Stomach (tissue), 9 donors: ENCODE measurements around the gene COX4I1. TPM values are rescaled to one million over a fixed set of nuclear protein-coding genes. Genes with fewer than 3 reads are reported as not detected.
A peak's percentile ranks its signal among the peaks of the same experiment; 100 is the strongest.

Source experiments
- DNase-seq, 2 donors: peaks; one replicate each; pipeline versions ENCODE4 v3.0.0 to v3.0.0-alpha.2; 2013 to 2019
- H3K27ac ChIP-seq, 5 donors: fragments of 200-600 bp in 4 of 5; sonication (generic) in 4 of 5; one replicate each; pipeline ENCODE4 v1.5.1; 2013 to 2019; ENCODE audit warnings: mild to moderate bottlenecking in 1 of 5, moderate library complexity in 1 of 5
- H3K27me3 ChIP-seq, 3 donors: fragments of 200-600 bp; sonication (generic); one replicate each; pipeline ENCODE4 v1.5.1; 2017 to 2019; ENCODE audit warnings: mixed run types in 1 of 3
- H3K36me3 ChIP-seq, 4 donors: fragments of 200-600 bp; sonication (generic); 1 replicate in 3 of 4; 2 replicates in 1 of 4; pipeline ENCODE4 v1.5.1; 2016 to 2019
- H3K4me1 ChIP-seq, 4 donors: fragments of 200-600 bp; sonication (generic); one replicate each; pipeline ENCODE4 v1.5.1; 2016 to 2019
- H3K4me3 ChIP-seq, 4 donors: fragments of 200-600 bp; sonication (generic) in 3 of 4; one replicate each; pipeline ENCODE4 v1.5.1; 2016 to 2019; ENCODE audit warnings: mild to moderate bottlenecking in 1 of 4
- H3K9me3 ChIP-seq, 4 donors: fragments of 200-600 bp; sonication (generic); one replicate each; pipeline ENCODE4 v1.5.1; 2016 to 2019
- CTCF ChIP-seq, 7 experiments: fragments of 450-650 bp in 4 of 7; fragments of 200-600 bp in 3 of 7; sonication (generic) in 3 of 7; IDR thresholded peaks; one replicate each; pipeline ENCODE4 v1.5.1; 2016 to 2019; ENCODE audit warnings: antibody characterized with exemption in 7 of 7, control low read depth in 2 of 7, mild to moderate bottlenecking in 1 of 7
- EP300 ChIP-seq: sonication (generic); formaldehyde crosslinking; IDR thresholded peaks from one replicate; pipeline ENCODE4 v1.6.1; 2017; ENCODE audit warnings: antibody characterized with exemption
- POLR2A ChIP-seq, 4 donors: fragments of 450-650 bp; IDR thresholded peaks; one replicate each; pipeline ENCODE4 v1.6.1; 2016; ENCODE audit warnings: antibody characterized with exemption in 4 of 4, control low read depth in 2 of 4, mild to moderate bottlenecking in 1 of 4, moderate library complexity in 1 of 4
- POLR2AphosphoS5 ChIP-seq, 3 donors: sonication (generic); formaldehyde crosslinking; IDR thresholded peaks; one replicate each; pipeline ENCODE4 v1.6.1; 2016; ENCODE audit warnings: antibody characterized with exemption in 3 of 3
- WGBS, 5 donors: extraction: QIAGEN DNeasy Blood & Tissue Kit in 3 of 5; methylation state at CpG; one replicate each; pipeline versions ENCODE4 v1.1.5 to v1.1.7; 2013 to 2018; 5-methylcytosine and 5-hydroxymethylcytosine counted together
- intact Hi-C: fragments of 100-400 bp; cut with DNase I; formaldehyde crosslinking; loops from one replicate; pipeline ENCODE4 v1.15.1; 2023; ENCODE audit warnings: low total_unique reads
- polyA plus RNA-seq, 3 donors: library from polyadenylated mRNA; stranded (reverse); fragments of 200-250 nt; gene quantifications; one replicate each; pipeline ENCODE4 v1.2.3, GENCODE V29; 2013
- total RNA-seq, 5 donors: library from RNA; depleted of rRNA; stranded (reverse); fragments of >200 nt; gene quantifications; one replicate each; pipeline versions ENCODE4 v1.1.0 to v1.2.3, GENCODE V29; 2014 to 2016
- donor health status: healthy with polysubstance abuse.
- donor health status: Bipolar disorder and iron deficiency.
- donor health status: healthy.

Gene COX4I1
- total and polyA plus RNA-seq, 8 donors, result 57.2 to 1,368 (median 668) TPM

GRCh38 chr16:85750146-85750826 is 49.2 kb upstream of the COX4I1 start:
- no peaks in the 10 kb centered on the region for H3K9me3 ChIP-seq
- peak overlapping the region; percentile 60 to 76 (median 60) for H3K4me3 ChIP-seq
- 0 to 2% (median 2%) methylated on average over 24 to 51 of the region's 51 CpGs for WGBS, 5 donors
- H3K27me3 ChIP-seq, result peaks cover 0 to 21% (median 7%) of the 10 kb centered on the region in 3 donors
- H3K4me1 ChIP-seq, result peaks cover 37 to 52% (median 48%) of the 10 kb centered on the region in 4 donors
- H3K36me3 ChIP-seq, result no peaks in the 10 kb centered on the region
- TF ChIP-seq POLR2AphosphoS5 (IDR thresholded peaks at IDR 0.05), result no peak
- no peak for TF ChIP-seq CTCF (IDR thresholded peaks at IDR 0.05)
- no peak for TF ChIP-seq EP300
- TF ChIP-seq POLR2A (IDR thresholded peaks at IDR 0.05), result no peak
- intact Hi-C loops, result no loop called here
- DNase-seq, result peak; percentile 36 to 85
- peak overlapping the region in 3 of 5 donors; percentile 24 to 38 (median 26) for H3K27ac ChIP-seq

- peaks cover 0 to 21% (median 7%) of the 10 kb centered on the region in 3 donors for H3K27me3 ChIP-seq
- peak within 1 kb of the TSS in 3 of 5 donors; percentile 24 to 38 (median 26) for H3K27ac ChIP-seq
- whole genome bisulfite sequencing, 5 donors, result 1 to 11% (median 8%) methylated on average over 11 to 84 of the region's 96 CpGs
- H3K36me3 ChIP-seq, result no peaks in the 10 kb centered on the region
- TF ChIP-seq CTCF (IDR thresholded peaks at IDR 0.05), result no peak
- no peak for TF ChIP-seq POLR2A (IDR thresholded peaks at IDR 0.05)
- TF ChIP-seq POLR2AphosphoS5 (IDR thresholded peaks at IDR 0.05), result no peak
- no peak for TF ChIP-seq EP300
- peaks cover 37 to 52% (median 48%) of the 10 kb centered on the region in 4 donors for H3K4me1 ChIP-seq
- peak within 1 kb of the TSS; percentile 60 to 76 (median 60) for H3K4me3 ChIP-seq
- no peaks in the 10 kb centered on the region for H3K9me3 ChIP-seq
- peak; percentile 68 to 86 for DNase-seq
- intact Hi-C loops, result no loop called here
These were observed 48.4 kb upstream of the COX4I1 start, which contains the start of gene C16orf74 for GRCh38 chr16:85750827-85751697. Gene C16orf74 (minus strand): TSS chr16:85751096. CDS start chr16:85735217, 15,879 bp downstream.

- Histone ChIP-seq H3K4me3 (peak overlapping the region in 1 of 4 donors; percentile 76), H3K4me1 (peaks cover 37 to 52% (median 48%) of the 10 kb centered on the region in 4 donors), H3K9me3 (no peaks in the 10 kb centered on the region), H3K27ac (no peak overlapping the region), H3K36me3 (no peaks in the 10 kb centered on the region), H3K27me3 (peaks cover 0 to 21% (median 7%) of the 10 kb centered on the region in 3 donors)
- intact Hi-C loops, result no loop called here
- WGBS, 5 donors, result 28 to 50% (median 33%) methylated on average over 12 to 15 of the region's 15 CpGs
- no peak for DNase-seq
- TF ChIP-seq EP300, result no peak
- no peak for TF ChIP-seq CTCF (IDR thresholded peaks at IDR 0.05)
- TF ChIP-seq POLR2A (IDR thresholded peaks at IDR 0.05), result no peak
- no peak for TF ChIP-seq POLR2AphosphoS5 (IDR thresholded peaks at IDR 0.05)
These were observed 47.6 kb upstream of the COX4I1 start for GRCh38 chr16:85751698-85752501.
